GM12878 (cell line): Measurements from ENCODE around the gene THSD8. TPM values are rescaled to one million over a fixed set of nuclear protein-coding genes. Genes with fewer than 3 reads are reported as not detected.
A peak's percentile ranks its signal among the peaks of the same experiment; 100 is the strongest.

Experiments used
- ATAC-seq: fragments of 200-7000 bp; cut with Tn5 transposase; 3 replicates; pipeline ENCODE4 v1.9.1; 2020; ENCODE audit warnings: mild to moderate bottlenecking, moderate library complexity
- BruUV-seq: library from RNA; stranded (reverse); fragments of 400-500 nt; replicated peaks from 2 replicates; lab custom pipeline; 2021; lab: Mats Ljungman, UMichigan
- CTCF ChIA-PET: fragments of 300-600 bp; sonication (Branson Sonifier 250); formaldehyde crosslinking; extraction: SDS; loops from one replicate; lab custom pipeline; 2021; ENCODE audit warnings: inconsistent platforms; lab: Yijun Ruan, JAX
- POLR2A ChIA-PET: fragments of 350-600 bp; formaldehyde crosslinking; extraction: SDS; loops from one replicate; lab custom pipeline; 2021; ENCODE audit warnings: inconsistent platforms; lab: Charles Lee
- RAD21 ChIA-PET: fragments of 300-600 bp; sonication (Branson Sonifier 250); formaldehyde crosslinking; loops from one replicate; lab custom pipeline; 2023; ENCODE audit warnings: antibody characterized with exemption; ENCODE audit not compliant: unreplicated experiment; lab: Charles Lee
- SMC1A ChIA-PET: fragments of 300-600 bp; sonication (Branson Sonifier 250); formaldehyde crosslinking; loops from one replicate; lab custom pipeline; 2023; ENCODE audit not compliant: unreplicated experiment, uncharacterized antibody; lab: Charles Lee
- DNase-seq: peaks from one replicate; pipeline ENCODE4 v3.0.0-alpha.2; 2011; ENCODE audit warnings: low read depth, low spot score
- FAIRE-seq: peaks from 3 replicates; lab custom pipeline; 2011; peaks lifted over from hg19 to GRCh38; lab: Jason Lieb, UNC
- H2AFZ ChIP-seq: 2 replicates; pipeline ENCODE4 v1.6.0; 2011; ENCODE audit warnings: low read depth, low read length, control low read depth; ENCODE audit not compliant: control insufficient read depth
- H3K27ac ChIP-seq: 2 replicates; pipeline ENCODE4 v1.5.1; 2011; ENCODE audit warnings: control low read depth; ENCODE audit not compliant: control insufficient read depth, insufficient read depth
- H3K27me3 ChIP-seq, 2 experiments: replicated peaks in 1 of 2; 2 replicates each; pipeline versions ENCODE4 v1.6.0 to v1.6.1; 2011; ENCODE audit warnings: low read length in 1 of 2; ENCODE audit not compliant: control insufficient read depth in 2 of 2, insufficient read depth in 2 of 2
- H3K36me3 ChIP-seq, 2 experiments: 2 replicates each; pipeline ENCODE4 v1.5.1; 2011; ENCODE audit warnings: low read length in 1 of 2; ENCODE audit not compliant: control insufficient read depth in 2 of 2, insufficient read depth in 2 of 2
- H3K4me1 ChIP-seq: 2 replicates; pipeline ENCODE4 v1.6.1; 2011; ENCODE audit warnings: mild to moderate bottlenecking, low read length, moderate library complexity, mixed read lengths; ENCODE audit not compliant: control insufficient read depth, insufficient read depth
- H3K4me2 ChIP-seq: 2 replicates; pipeline ENCODE4 v1.6.0; 2011; ENCODE audit warnings: control low read depth; ENCODE audit not compliant: control insufficient read depth, insufficient read depth
- H3K4me3 ChIP-seq: fragments of 200-600 bp; sonication (generic); 2 replicates; pipeline ENCODE4 v1.5.1; 2016
- H3K79me2 ChIP-seq: 2 replicates; pipeline ENCODE4 v1.6.0; 2011; ENCODE audit warnings: low read length; ENCODE audit not compliant: control insufficient read depth, insufficient read depth
- H3K9ac ChIP-seq: 2 replicates; pipeline ENCODE4 v1.8.0; 2011; ENCODE audit warnings: low read length, control low read depth, mixed read lengths; ENCODE audit not compliant: control insufficient read depth, insufficient read depth
- H3K9me3 ChIP-seq: replicated peaks from 3 replicates; pipeline ENCODE4 v1.5.1; 2011; ENCODE audit warnings: mild to moderate bottlenecking, low read length; ENCODE audit not compliant: control insufficient read depth, insufficient read depth
- H4K20me1 ChIP-seq: 2 replicates; pipeline ENCODE4 v1.6.0; 2011; ENCODE audit not compliant: control insufficient read depth, insufficient read depth
- CREB1 ChIP-seq: IDR thresholded peaks from 2 replicates; pipeline ENCODE4 v1.6.1; 2012; ENCODE audit warnings: low read depth, mild to moderate bottlenecking, inconsistent platforms
- E4F1 ChIP-seq: fragments of 450-650 bp; IDR thresholded peaks from 2 replicates; pipeline ENCODE4 v1.6.1; 2018; ENCODE audit warnings: borderline replicate concordance, mild to moderate bottlenecking; ENCODE audit not compliant: partially characterized antibody
- TAF1 ChIP-seq: IDR thresholded peaks from 2 replicates; pipeline ENCODE4 v1.6.1; 2011; ENCODE audit warnings: mild to moderate bottlenecking, low read depth, low read length, borderline replicate concordance
- WGBS: methylation state at CpG from one replicate; pipeline ENCODE4 v1.1.6; 2016; ENCODE audit warnings: low lambda C conversion rate; ENCODE audit not compliant: insufficient replicate concordance, insufficient coverage; ENCODE audit errors: missing lambda C conversion rate; 5-methylcytosine and 5-hydroxymethylcytosine counted together
- in situ Hi-C: fragments of 300-500 bp; cut with MboI; formaldehyde crosslinking; loops from 9 replicates; pipeline ENCODE4 v1.14.3; 2018; ENCODE audit warnings: mixed read lengths
- intact Hi-C: fragments of 100-400 bp; cut with micrococcal nuclease; formaldehyde crosslinking; loops from one replicate; pipeline ENCODE4 v1.14.2; 2022; ENCODE audit not compliant: unreplicated experiment
- polyA plus RNA-seq, 11 experiments: library from polyadenylated mRNA; depleted of rRNA in 4 of 11; unstranded in 6 of 11; stranded (reverse) in 5 of 11; fragments of >200 nt; fragmentation: Nextera tagmentation in 4 of 11; fragmentation: Illumina TruSeq in 1 of 11; extraction: Ambion mirVana in 4 of 11; extraction: Trizol in 1 of 11; gene quantifications; 1 replicate in 1 of 11; 2 replicates in 10 of 11; pipeline versions ENCODE4 v1.2.1 to v1.2.3, GENCODE V29; 2011 to 2016; ENCODE audit warnings: inconsistent platforms in 2 of 11, missing spikeins in 2 of 11, low read depth in 1 of 11
- total RNA-seq, 4 experiments: library from RNA; depleted of rRNA in 3 of 4; stranded (reverse); fragments of >200 nt in 3 of 4; fragmentation: Illumina TruSeq in 1 of 4; extraction: Trizol in 1 of 4; gene quantifications; 2 replicates each; pipeline versions ENCODE4 v1.2.1 to v1.2.3, GENCODE V29; 2013 to 2021

Gene THSD8
- total and polyA plus RNA-seq, 10 of the 15 experiments (the other 5 are each of a cell fraction or from before 2014, with no cell fraction given) = 0.24 to 32.3 (median 21.3) TPM; not detected in 2

DNA sequence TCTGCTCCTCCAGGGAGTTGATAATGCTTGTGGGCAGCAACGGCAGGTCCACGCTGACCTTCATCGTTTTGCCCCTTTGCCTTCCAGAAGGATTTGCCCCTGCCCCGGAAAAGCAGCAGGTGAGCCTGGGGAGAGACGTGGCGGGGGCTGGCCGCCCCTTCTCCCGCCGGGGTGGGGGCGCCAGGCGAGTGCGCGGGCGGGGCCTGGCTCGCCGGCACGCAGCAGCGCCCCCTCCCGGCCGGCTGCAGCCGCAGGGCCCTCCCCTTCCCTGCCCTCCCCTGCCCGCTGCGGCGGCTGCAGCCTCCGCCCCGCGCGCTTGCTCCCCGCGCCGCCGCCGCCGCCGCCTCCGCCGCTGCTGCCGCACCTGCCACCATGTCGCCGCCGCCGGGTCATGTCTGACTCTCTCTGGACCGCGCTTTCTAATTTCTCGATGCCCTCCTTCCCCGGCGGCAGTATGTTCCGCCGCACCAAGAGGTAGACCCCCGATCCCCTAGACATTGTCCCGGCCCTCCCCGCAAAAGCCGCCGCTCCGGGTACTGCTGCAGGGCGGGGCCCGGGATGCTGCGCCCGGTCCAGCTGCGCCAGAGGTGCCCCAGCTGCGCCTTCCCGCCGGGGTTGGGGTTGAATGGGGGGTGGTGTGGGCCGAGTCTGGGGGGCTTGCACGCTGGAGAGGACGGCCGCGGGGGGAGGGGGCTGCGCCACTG lies 36.5 kb downstream of the THSD8 start, which contains the start of gene MAST1 (continued):
- TF ChIP-seq E4F1 = no peak

DNA sequence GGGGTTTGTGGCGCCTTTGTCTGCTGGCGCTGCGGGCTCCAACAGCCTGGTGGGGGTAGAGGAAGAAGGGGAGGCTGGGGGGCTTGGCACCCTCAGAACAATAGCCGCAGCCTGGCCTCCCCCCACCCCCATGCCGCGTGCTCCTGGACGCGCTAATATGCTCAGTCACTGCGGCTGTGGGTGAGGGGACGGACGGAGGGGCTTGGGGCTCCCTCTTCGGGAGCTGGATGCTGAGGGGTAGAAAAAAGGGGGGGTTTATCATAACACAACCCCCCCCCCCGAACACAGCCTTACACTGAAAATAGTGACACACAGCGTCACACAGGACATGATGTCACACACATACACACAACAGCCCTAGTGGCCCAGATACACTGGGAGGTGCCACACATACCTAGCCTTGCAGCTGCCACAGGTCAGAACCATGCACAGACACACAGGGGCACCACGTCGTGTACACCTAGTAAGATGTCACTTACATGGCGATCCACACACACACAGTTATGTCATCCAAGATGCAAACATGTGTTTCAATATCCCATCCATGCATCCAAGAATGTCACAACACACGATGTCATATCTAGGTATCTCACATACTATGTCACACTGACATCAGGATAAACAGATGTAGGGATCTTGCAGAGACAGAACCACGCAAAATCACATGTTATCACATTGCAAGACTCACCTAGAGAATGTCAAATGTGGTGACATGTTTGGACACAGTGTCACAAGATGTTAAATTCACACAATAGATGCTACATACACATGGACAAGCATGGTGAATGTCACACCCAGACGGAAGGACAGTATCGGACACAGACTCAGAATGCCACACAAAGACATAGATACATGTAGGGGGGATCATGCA lies 37.3 kb downstream of the THSD8 start:
- no peak for DNase-seq
- Histone ChIP-seq H3K27me3 (peaks cover 8 to 39% of the 10 kb centered on the region in 2 experiments), H3K9me3 (no peaks in the 10 kb centered on the region; the same call in none of the 3 replicates), H3K4me1 (peaks cover 7% of the 10 kb centered on the region; the same call in 1 of the 2 replicates), H3K27ac (no peak overlapping the region), H3K36me3 (no peaks in the 10 kb centered on the region), H2AFZ (no peak overlapping the region), H3K4me3 (no peak overlapping the region), H3K9ac (no peak overlapping the region), H4K20me1 (no peaks in the 10 kb centered on the region; the same call in 1 of the 2 replicates), H3K79me2 (no peaks in the 10 kb centered on the region), H3K4me2 (no peak overlapping the region)
- in situ Hi-C loops (no loop called here), intact Hi-C loops (no loop called here)
- POLR2A ChIA-PET = no interaction called here
- FAIRE-seq = no peak
- RAD21 ChIA-PET = no interaction called here
- SMC1A ChIA-PET = no interaction called here
- CTCF ChIA-PET = no interaction called here
- WGBS = 10% methylated on average over 19 of the region's 21 CpGs
- TF ChIP-seq CREB1 = peak; percentile 26; the same call in 1 of the 2 replicates
- no peak for TF ChIP-seq TAF1
- no peak for ATAC-seq
- no TSS peak for BruUV-seq
